Panc1 (cell line): ENCODE measurements around the gene SDK2. TPM values are rescaled to one million over a fixed set of nuclear protein-coding genes. Genes with fewer than 3 reads are reported as not detected.

Experiments used
- ATAC-seq: fragments of 200-7000 bp; cut with Tn5 transposase; 2 replicates; pipeline ENCODE4 v1.9.1; 2020; ENCODE audit warnings: mild to moderate bottlenecking, moderate library complexity
- BruUV-seq: library from RNA; stranded (reverse); fragments of 400-500 nt; replicated peaks from 2 replicates; lab custom pipeline; 2021; lab: Mats Ljungman, UMichigan
- CTCF ChIA-PET: fragments of 300-600 bp; sonication (Branson Sonifier 250); formaldehyde crosslinking; loops from one replicate; lab custom pipeline; 2022; ENCODE audit warnings: antibody characterized with exemption; lab: Charles Lee
- POLR2A ChIA-PET: fragments of 300-600 bp; sonication (Branson Sonifier 250); formaldehyde crosslinking; loops from one replicate; lab custom pipeline; 2022; ENCODE audit warnings: antibody characterized with exemption; lab: Charles Lee
- DNase-seq: peaks from one replicate; pipeline ENCODE4 v3.0.0-alpha.2; 2010; ENCODE audit warnings: low read depth, low spot score
- H3K27ac ChIP-seq: 2 replicates; pipeline ENCODE4 v1.5.1; 2011; ENCODE audit warnings: mild to moderate bottlenecking, low read length, inconsistent platforms
- H3K27me3 ChIP-seq: fragments of 200-500 bp; sonication (Bioruptor generic); 2 replicates; pipeline ENCODE4 v1.6.0; 2014; ENCODE audit warnings: low read length, inconsistent platforms; ENCODE audit not compliant: control insufficient read depth, insufficient read depth
- H3K36me3 ChIP-seq: fragments of 200-500 bp; sonication (Bioruptor generic); 2 replicates; pipeline ENCODE4 v1.5.1; 2014; ENCODE audit warnings: inconsistent platforms, mild to moderate bottlenecking, low read length, moderate library complexity; ENCODE audit not compliant: control insufficient read depth, insufficient read depth
- H3K4me1 ChIP-seq: 2 replicates; pipeline ENCODE4 v1.5.1; 2011; ENCODE audit warnings: inconsistent platforms, mild to moderate bottlenecking, low read length, moderate library complexity; ENCODE audit not compliant: control insufficient read depth, insufficient read depth
- H3K4me3 ChIP-seq, 2 experiments: 2 replicates each; pipeline ENCODE4 v1.5.1; 2011 to 2012; ENCODE audit warnings: low read depth in 2 of 2, low read length in 2 of 2, mild to moderate bottlenecking in 2 of 2, inconsistent platforms in 1 of 2, moderate library complexity in 1 of 2
- H3K9me3 ChIP-seq: fragments of 200-500 bp; sonication (Bioruptor generic); 2 replicates; pipeline ENCODE4 v1.5.1; 2014; ENCODE audit warnings: low read depth, mild to moderate bottlenecking, inconsistent platforms, low read length, moderate library complexity; ENCODE audit not compliant: control insufficient read depth, insufficient read depth
- CTCF ChIP-seq: fragments of 450-650 bp; IDR thresholded peaks from 2 replicates; pipeline ENCODE4 v1.5.1; 2017; ENCODE audit warnings: mild to moderate bottlenecking
- POLR2AphosphoS5 ChIP-seq: IDR thresholded peaks from 2 replicates; pipeline ENCODE4 v1.6.1; 2012; ENCODE audit warnings: mild to moderate bottlenecking, low read depth, low read length, moderate library complexity
- REST ChIP-seq, 2 experiments: IDR thresholded peaks; 2 replicates each; pipeline ENCODE4 v1.6.1; 2011 to 2012; ENCODE audit warnings: low read depth in 2 of 2, control low read depth in 1 of 2, low read length in 1 of 2, mild to moderate bottlenecking in 1 of 2, moderate library complexity in 1 of 2; ENCODE audit not compliant: insufficient read depth in 1 of 2
- SIN3A ChIP-seq: IDR thresholded peaks from 2 replicates; pipeline ENCODE4 v1.6.1; 2012; ENCODE audit warnings: low read depth, mild to moderate bottlenecking, low read length, moderate library complexity, borderline replicate concordance; ENCODE audit not compliant: insufficient read depth
- TCF7L2 ChIP-seq: IDR thresholded peaks from 2 replicates; pipeline ENCODE4 v1.6.1; 2011; ENCODE audit warnings: mild to moderate bottlenecking, low read depth, low read length, inconsistent platforms
- in situ Hi-C: cut with HindIII; loops from 2 replicates; pipeline ENCODE4 v1.10.0; 2016; ENCODE audit warnings: low sequenced_read_pairs, low pct_unique_long_range_greater_than_20kb
- intact Hi-C: fragments of 100-400 bp; cut with micrococcal nuclease; formaldehyde crosslinking; loops from one replicate; pipeline ENCODE4 v1.10.0; 2022; ENCODE audit not compliant: unreplicated experiment
- total RNA-seq: library from RNA; stranded (reverse); gene quantifications from one replicate; pipeline ENCODE4 v1.2.1, GENCODE V29; 2021; ENCODE audit not compliant: unreplicated experiment

Gene SDK2
- total RNA-seq, 1 experiment from 2014 or later: 0.41 TPM

DNA sequence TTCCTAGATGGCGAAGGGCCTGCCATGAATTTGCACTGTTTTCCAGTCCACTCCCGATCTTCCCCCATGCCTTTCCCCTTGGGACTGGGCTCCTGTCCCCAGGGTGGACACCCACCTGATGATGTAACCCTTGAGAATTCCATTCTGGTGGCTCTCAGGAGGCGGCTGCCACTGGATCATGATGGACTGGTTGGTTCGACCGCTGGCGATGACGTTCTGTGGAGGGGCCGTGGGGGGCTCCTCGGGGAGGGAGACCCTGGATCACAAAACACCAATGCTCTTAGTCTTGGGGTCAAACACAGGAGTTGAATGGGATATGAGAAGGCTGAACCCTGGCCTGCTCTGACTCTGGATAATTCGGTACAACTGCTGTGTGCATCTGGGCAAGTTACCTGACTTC is 225.2 kb downstream of the SDK2 start:
- no peak for ATAC-seq
- in situ Hi-C loops: no loop called here
- intact Hi-C loops: no loop called here
- CTCF ChIA-PET: no interaction called here
- Histone ChIP-seq H3K4me3 (no peak overlapping the region), H3K36me3 (no peaks in the 10 kb centered on the region), H3K9me3 (no peaks in the 10 kb centered on the region), H3K27ac (no peak overlapping the region), H3K27me3 (no peaks in the 10 kb centered on the region), H3K4me1 (no peaks in the 10 kb centered on the region)
- no peak for DNase-seq
- no TSS peak for BruUV-seq
- no peak for TF ChIP-seq TCF7L2
- TF ChIP-seq REST (IDR thresholded peaks at IDR 0.05; ENCODE audit: insufficient read depth in 1 of 2, low read depth in 2 of 2, low read length in 1 of 2): no peak
- no peak for TF ChIP-seq CTCF
- no peak for TF ChIP-seq SIN3A
- no peak for TF ChIP-seq POLR2AphosphoS5
- POLR2A ChIA-PET: no interaction called here

- TF ChIP-seq TCF7L2 (no peak), SIN3A (no peak), POLR2AphosphoS5 (no peak), CTCF (no peak), REST (IDR thresholded peaks at IDR 0.05; ENCODE audit: insufficient read depth in 1 of 2, low read depth in 2 of 2, low read length in 1 of 2) (no peak)
- intact Hi-C loops: no loop called here
- ChIA-PET POLR2A (no interaction called here), CTCF (no interaction called here)
- no peak for ATAC-seq
- Histone ChIP-seq H3K27ac (no peak overlapping the region), H3K9me3 (no peaks in the 10 kb centered on the region), H3K4me1 (no peaks in the 10 kb centered on the region), H3K4me3 (no peak overlapping the region), H3K36me3 (no peaks in the 10 kb centered on the region), H3K27me3 (no peaks in the 10 kb centered on the region)
- no TSS peak for BruUV-seq
- no peak for DNase-seq
- in situ Hi-C loops: no loop called here
Measured at GRCh38 chr17:73415782-73416181, 228.5 kb downstream of the SDK2 start.
